DND-41 (cell line): ENCODE measurements around the gene ATPAF2.

ENCODE experiments used
- ATAC-seq: fragments of 200-7000 bp; cut with Tn5 transposase; 3 replicates; pipeline ENCODE4 v1.9.1; 2021; ENCODE audit warnings: low read depth; ENCODE audit not compliant: insufficient read depth
- DNase-seq: peaks from one replicate; pipeline ENCODE4 v3.0.0-alpha.2; 2020
- H2AFZ ChIP-seq: 2 replicates; pipeline ENCODE4 v1.6.0; 2012; ENCODE audit warnings: low read depth, low read length
- H3K27ac ChIP-seq: 2 replicates; pipeline ENCODE4 v1.5.1; 2012; ENCODE audit warnings: low read length, inconsistent platforms
- H3K27me3 ChIP-seq: fragments of 200-600 bp; sonication (generic); 2 replicates; pipeline ENCODE4 v1.6.0; 2012; ENCODE audit warnings: low read length, mild to moderate bottlenecking, inconsistent platforms; ENCODE audit not compliant: insufficient read depth, poor library complexity
- H3K36me3 ChIP-seq: 2 replicates; pipeline ENCODE4 v1.5.1; 2012; ENCODE audit warnings: low read length, inconsistent platforms; ENCODE audit not compliant: insufficient read depth
- H3K4me1 ChIP-seq: 2 replicates; pipeline ENCODE4 v1.5.1; 2012; ENCODE audit warnings: mild to moderate bottlenecking, low read length; ENCODE audit not compliant: insufficient read depth
- H3K4me2 ChIP-seq: 2 replicates; pipeline ENCODE4 v1.6.0; 2012; ENCODE audit warnings: mild to moderate bottlenecking, moderate library complexity, low read length, inconsistent platforms; ENCODE audit not compliant: insufficient read depth
- H3K4me3 ChIP-seq, 2 experiments: fragments of 200-600 bp in 1 of 2; shearing (Covaris generic) in 1 of 2; 2 replicates each; pipeline ENCODE4 v1.5.1; 2012 to 2016; ENCODE audit warnings: inconsistent platforms in 2 of 2, low read length in 2 of 2, mild to moderate bottlenecking in 2 of 2, low read depth in 1 of 2, moderate library complexity in 1 of 2
- H3K79me2 ChIP-seq: 2 replicates; pipeline ENCODE4 v1.6.0; 2012; ENCODE audit warnings: low read length, inconsistent platforms; ENCODE audit not compliant: insufficient read depth
- H3K9ac ChIP-seq: 2 replicates; pipeline ENCODE4 v1.6.0; 2012; ENCODE audit warnings: low read depth, mild to moderate bottlenecking, inconsistent platforms, low read length, moderate library complexity
- H3K9me3 ChIP-seq: 2 replicates; pipeline ENCODE4 v1.5.1; 2012; ENCODE audit warnings: low read length, moderate library complexity, mild to moderate bottlenecking, inconsistent platforms; ENCODE audit not compliant: insufficient read depth, severe bottlenecking
- H4K20me1 ChIP-seq: 2 replicates; pipeline ENCODE4 v1.6.0; 2012; ENCODE audit warnings: low read length; ENCODE audit not compliant: insufficient read depth
- CTCF ChIP-seq: IDR thresholded peaks from 2 replicates; pipeline ENCODE4 v1.5.1; 2012; ENCODE audit warnings: borderline replicate concordance, low read length, moderate library complexity, mild to moderate bottlenecking; ENCODE audit not compliant: poor library complexity, severe bottlenecking; ENCODE audit errors: extremely low read depth
- EZH2 ChIP-seq: IDR thresholded peaks from 3 replicates; pipeline ENCODE4 v1.6.1; 2012; ENCODE audit warnings: borderline replicate concordance, low read depth, mild to moderate bottlenecking, moderate library complexity, low read length, inconsistent platforms; ENCODE audit not compliant: severe bottlenecking

The ATPAF2 gene

DNA sequence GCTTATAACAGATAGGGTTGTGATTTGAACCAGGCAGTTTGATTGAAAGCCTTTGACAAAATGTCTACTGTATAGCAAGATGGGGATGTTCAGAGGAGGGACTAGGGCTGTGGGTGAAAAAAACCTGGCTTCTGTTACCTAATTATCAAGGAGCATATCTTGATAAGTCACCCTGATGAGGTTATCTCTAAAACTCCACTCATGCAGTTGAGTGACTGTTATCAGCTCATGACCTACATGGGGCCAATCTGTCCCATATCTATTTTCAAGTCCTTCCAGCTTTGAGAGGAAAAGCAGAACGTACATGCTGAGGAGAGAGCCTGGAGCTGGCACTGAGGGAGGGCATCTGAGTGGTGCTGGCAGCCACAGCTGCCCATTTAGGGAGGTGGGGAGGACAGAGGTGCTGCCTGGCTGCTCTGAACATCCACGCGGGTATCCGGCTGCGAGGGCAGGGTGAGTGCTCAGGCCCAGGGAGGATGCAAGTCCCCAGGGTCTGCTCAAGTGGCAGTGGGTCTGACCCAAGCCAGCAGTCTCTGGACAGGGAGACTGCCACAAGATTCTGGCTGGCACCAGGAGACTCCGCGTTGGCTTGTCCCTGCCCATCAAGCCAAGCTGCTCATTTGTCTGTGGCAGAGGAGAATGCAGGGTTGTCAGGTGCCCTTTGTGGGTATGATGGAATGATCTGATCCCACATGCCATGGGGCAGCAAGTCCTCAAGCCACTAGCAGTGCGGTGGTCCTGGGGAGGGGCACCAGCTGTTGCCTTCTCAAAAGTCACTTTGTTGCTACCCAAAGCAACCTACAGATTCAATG is 29.2 kb downstream of the ATPAF2 start:
- H3K4me2 ChIP-seq: no peak overlapping the region
- H3K4me1 ChIP-seq: no peaks in the 10 kb centered on the region
- ATAC-seq: no peak
- H3K4me3 ChIP-seq: no peak overlapping the region
- DNase-seq: no peak
- no peak overlapping the region for H3K9ac ChIP-seq
- no peak overlapping the region for H3K27ac ChIP-seq
- H3K36me3 ChIP-seq: peaks cover 33% of the 10 kb centered on the region
- no peak overlapping the region for H2AFZ ChIP-seq
- no peaks in the 10 kb centered on the region for H3K9me3 ChIP-seq
- H4K20me1 ChIP-seq: 0 out of 2 replicates have a peak, but pooled peaks cover 5% of the 10 kb centered on the region
- no peaks in the 10 kb centered on the region for H3K79me2 ChIP-seq
- H3K27me3 ChIP-seq: no peaks in the 10 kb centered on the region
- no peak for TF ChIP-seq CTCF
- no peak for TF ChIP-seq EZH2

DNA sequence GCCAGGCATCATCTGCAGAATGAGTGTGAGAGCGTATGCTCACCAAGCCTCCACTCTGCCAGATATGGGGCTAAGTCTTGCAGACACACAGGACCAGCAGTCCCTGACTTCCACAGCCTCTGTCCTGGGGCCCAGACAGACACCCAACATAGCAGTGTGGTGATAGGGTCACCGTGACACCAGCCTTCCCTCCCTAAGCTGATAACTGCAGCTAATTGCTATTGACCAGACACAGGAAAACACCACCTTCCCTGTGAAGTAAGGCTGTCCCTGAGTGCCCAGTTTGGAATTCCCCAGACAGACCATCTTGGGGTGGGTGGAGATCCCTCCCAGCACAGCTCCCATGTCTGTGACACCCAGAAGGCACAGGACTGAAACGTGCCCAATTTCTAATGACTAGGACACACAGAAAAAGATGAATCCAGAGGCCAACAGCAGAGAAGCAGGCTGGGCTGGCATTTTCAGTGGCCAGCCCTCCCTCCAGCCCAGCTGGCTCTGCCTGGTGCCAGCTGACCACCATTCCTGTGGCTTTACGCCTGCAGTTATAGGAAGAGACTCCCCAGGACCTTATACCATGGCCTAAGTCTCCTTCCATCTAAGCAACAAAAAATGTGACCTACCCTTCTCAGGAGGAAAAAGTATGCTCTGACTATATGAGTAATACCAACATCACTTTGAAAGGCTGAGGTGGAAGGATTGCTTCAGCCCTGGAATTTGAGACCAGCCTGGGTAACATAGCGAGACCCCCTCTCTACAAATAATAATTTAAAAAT is 30.3 kb downstream of the ATPAF2 start:
- Histone ChIP-seq H3K9me3 (no peaks in the 10 kb centered on the region), H3K4me2 (no peak overlapping the region)
- no peak for TF ChIP-seq EZH2
- TF ChIP-seq CTCF: no peak

DNA sequence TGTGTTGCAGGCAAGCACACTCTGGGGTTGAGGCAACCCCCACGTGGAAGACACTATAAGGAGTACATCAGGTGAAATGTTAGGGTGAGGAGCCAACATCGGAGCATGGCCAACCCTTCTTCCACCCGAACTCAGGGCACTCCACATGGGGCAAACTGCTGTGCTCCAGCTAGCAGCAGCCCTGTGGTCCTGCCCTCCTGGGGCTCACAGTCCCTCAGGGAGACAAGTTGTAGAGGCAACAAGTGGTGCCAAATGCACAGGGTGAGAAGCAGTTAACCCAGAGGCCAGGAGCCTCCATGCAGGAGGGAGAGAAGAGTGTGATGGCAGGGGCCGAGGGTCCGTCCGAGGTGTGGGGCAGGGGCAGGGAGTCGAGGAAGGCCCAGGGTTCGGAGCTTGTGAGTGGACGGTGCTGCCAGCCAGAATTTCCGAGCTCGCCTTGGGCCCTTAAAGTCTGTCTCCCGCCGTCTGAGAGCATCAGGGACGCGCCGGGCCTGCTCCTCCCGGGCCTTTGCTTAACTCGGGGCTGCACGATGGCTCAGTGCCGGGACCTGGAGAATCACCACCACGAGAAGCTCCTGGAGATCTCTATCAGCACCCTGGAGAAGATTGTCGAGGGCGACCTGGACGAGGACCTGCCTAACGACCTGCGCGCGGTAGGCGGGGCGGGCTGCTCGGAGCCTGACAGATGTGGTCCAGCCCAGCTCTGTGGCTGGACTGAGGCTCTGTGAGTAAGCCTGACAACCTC is 32.3 kb downstream of the ATPAF2 start:
- Histone ChIP-seq H3K9me3 (no peaks in the 10 kb centered on the region), H3K4me2 (no peak overlapping the region), H3K4me3 (no peak overlapping the region), H3K27ac (no peak overlapping the region), H3K79me2 (no peaks in the 10 kb centered on the region), H3K4me1 (no peaks in the 10 kb centered on the region), H4K20me1 (0 out of 2 replicates have a peak, but pooled peaks cover 5% of the 10 kb centered on the region), H3K27me3 (no peaks in the 10 kb centered on the region), H3K9ac (no peak overlapping the region), H3K36me3 (peaks cover 31% of the 10 kb centered on the region), H2AFZ (no peak overlapping the region)
- ATAC-seq: no peak
- DNase-seq: no peak
- TF ChIP-seq EZH2: no peak
- TF ChIP-seq CTCF: no peak

More for the DNA sequence above, 30.3 kb downstream of the ATPAF2 start:
- DNase-seq (no peak), ATAC-seq (no peak)
- H3K79me2 ChIP-seq: no peaks in the 10 kb centered on the region
- no peak overlapping the region for H3K9ac ChIP-seq
- H3K27me3 ChIP-seq: no peaks in the 10 kb centered on the region
- H3K27ac ChIP-seq: no peak overlapping the region
- 0 out of 2 replicates have a peak, but pooled peaks cover 5% of the 10 kb centered on the region for H4K20me1 ChIP-seq
- no peak overlapping the region for H2AFZ ChIP-seq
- H3K4me1 ChIP-seq: no peaks in the 10 kb centered on the region
- no peak overlapping the region for H3K4me3 ChIP-seq
- peaks cover 33% of the 10 kb centered on the region for H3K36me3 ChIP-seq
